Tibial nerve (tissue), 4 donors: ENCODE results near the gene BUB1B. TPM values are rescaled to one million over a fixed set of nuclear protein-coding genes. Genes with fewer than 3 reads are reported as not detected.

Source experiments
- DNase-seq, 2 donors: peaks; one replicate each; pipeline ENCODE4 v3.0.0-alpha.2; 2019; ENCODE audit warnings: low spot score in 2 of 2
- H3K27ac ChIP-seq, 4 donors: fragments of 200-600 bp; sonication (generic) in 3 of 4; one replicate each; pipeline ENCODE4 v1.5.1; 2017 to 2019; ENCODE audit warnings: mild to moderate bottlenecking in 1 of 4
- H3K27me3 ChIP-seq, 2 donors: fragments of 200-600 bp; sonication (generic) in 1 of 2; one replicate each; pipeline versions ENCODE4 v1.5.1 to v1.6.0; 2017 to 2019
- H3K36me3 ChIP-seq, 3 donors: fragments of 200-600 bp; sonication (generic); one replicate each; pipeline ENCODE4 v1.5.1; 2018 to 2019
- H3K4me1 ChIP-seq, 4 donors: fragments of 200-600 bp; sonication (generic) in 3 of 4; one replicate each; pipeline ENCODE4 v1.5.1; 2017 to 2019
- H3K4me3 ChIP-seq, 4 donors: fragments of 200-600 bp; sonication (generic) in 3 of 4; one replicate each; pipeline ENCODE4 v1.5.1; 2017 to 2019; ENCODE audit warnings: mild to moderate bottlenecking in 1 of 4, moderate library complexity in 1 of 4
- H3K9me3 ChIP-seq, 4 donors: fragments of 200-600 bp; sonication (generic) in 3 of 4; one replicate each; pipeline ENCODE4 v1.5.1; 2017 to 2019
- CTCF ChIP-seq, 5 experiments: fragments of 200-600 bp in 3 of 5; fragments of 450-650 bp in 2 of 5; sonication (generic) in 3 of 5; IDR thresholded peaks; one replicate each; pipeline ENCODE4 v1.5.1; 2016 to 2019; ENCODE audit warnings: antibody characterized with exemption in 5 of 5, mild to moderate bottlenecking in 3 of 5, moderate library complexity in 2 of 5
- EP300 ChIP-seq, 2 donors: sonication (generic); formaldehyde crosslinking; IDR thresholded peaks; one replicate each; pipeline ENCODE4 v1.6.1; 2017; ENCODE audit warnings: antibody characterized with exemption in 2 of 2, mild to moderate bottlenecking in 1 of 2
- POLR2A ChIP-seq, 2 donors: fragments of 450-650 bp; IDR thresholded peaks; one replicate each; pipeline ENCODE4 v1.6.1; 2017; ENCODE audit warnings: antibody characterized with exemption in 2 of 2, mild to moderate bottlenecking in 2 of 2, moderate library complexity in 2 of 2
- WGBS, 2 donors: methylation state at CpG; one replicate each; pipeline ENCODE4 v1.1.5; 2018; 5-methylcytosine and 5-hydroxymethylcytosine counted together
- total RNA-seq, 4 donors: library from RNA; depleted of rRNA; stranded (reverse); fragments of >200 nt; gene quantifications; one replicate each; pipeline ENCODE4 v1.1.0, GENCODE V29; 2016

BUB1B gene
- total RNA-seq, 4 donors from 2014 or later, result 0.22 to 6.9 (median 3.9) TPM; not detected in 1

GRCh38 chr15:40155270-40155910 is 5.5 kb upstream of the BUB1B start:
- H3K4me3 ChIP-seq, result no peak overlapping the region
- H3K4me1 ChIP-seq, result no peaks in the 10 kb centered on the region
- TF ChIP-seq POLR2A (IDR thresholded peaks at IDR 0.05) (no peak), EP300 (IDR thresholded peaks at IDR 0.05) (no peak), CTCF (IDR thresholded peaks at IDR 0.05) (no peak)
- no peak overlapping the region for H3K27ac ChIP-seq
- no peak for DNase-seq
- H3K9me3 ChIP-seq, result no peaks in the 10 kb centered on the region
- H3K36me3 ChIP-seq, result no peaks in the 10 kb centered on the region
- WGBS, 2 donors, result 47% methylated on average over 5 of the region's 5 CpGs
- H3K27me3 ChIP-seq, result no peaks in the 10 kb centered on the region

GRCh38 chr15:40157778-40158447 is 3.0 kb upstream of the BUB1B start:
- 80 to 83% methylated on average over 7 of the region's 7 CpGs for WGBS, 2 donors
- no peaks in the 10 kb centered on the region for H3K36me3 ChIP-seq
- no peak overlapping the region for H3K27ac ChIP-seq
- H3K27me3 ChIP-seq, result no peaks in the 10 kb centered on the region
- TF ChIP-seq EP300 (IDR thresholded peaks at IDR 0.05), result no peak
- no peak for TF ChIP-seq POLR2A (IDR thresholded peaks at IDR 0.05)
- TF ChIP-seq CTCF (IDR thresholded peaks at IDR 0.05), result no peak
- H3K9me3 ChIP-seq, result no peaks in the 10 kb centered on the region
- H3K4me1 ChIP-seq, result peaks cover 0 to 8% (median 4%) of the 10 kb centered on the region in 4 donors
- no peak for DNase-seq
- H3K4me3 ChIP-seq, result no peak overlapping the region

- Histone ChIP-seq H3K4me1 (peaks cover 0 to 8% (median 4%) of the 10 kb centered on the region in 4 donors), H3K4me3 (no peak overlapping the region), H3K27ac (no peak overlapping the region), H3K27me3 (no peaks in the 10 kb centered on the region), H3K36me3 (no peaks in the 10 kb centered on the region), H3K9me3 (no peaks in the 10 kb centered on the region)
- DNase-seq, result no peak
- WGBS, 2 donors, result 89 to 90% methylated on average over 3 of the region's 3 CpGs
- TF ChIP-seq CTCF (IDR thresholded peaks at IDR 0.05), result no peak
- no peak for TF ChIP-seq POLR2A (IDR thresholded peaks at IDR 0.05)
- TF ChIP-seq EP300 (IDR thresholded peaks at IDR 0.05), result no peak
Measured at GRCh38 chr15:40160021-40160420, 848 bp upstream of the BUB1B start.

GRCh38 chr15:40161693-40162391 is 973 bp downstream of the BUB1B start:
- Histone ChIP-seq H3K4me3 (no peak overlapping the region), H3K27me3 (no peaks in the 10 kb centered on the region), H3K9me3 (no peaks in the 10 kb centered on the region), H3K36me3 (no peaks in the 10 kb centered on the region), H3K27ac (no peak overlapping the region), H3K4me1 (peaks cover 0 to 8% (median 4%) of the 10 kb centered on the region in 4 donors)
- DNase-seq, result no peak
- TF ChIP-seq EP300 (IDR thresholded peaks at IDR 0.05), result no peak
- TF ChIP-seq POLR2A (IDR thresholded peaks at IDR 0.05), result no peak
- TF ChIP-seq CTCF (IDR thresholded peaks at IDR 0.05), result no peak
- WGBS, 2 donors, result 15 to 18% methylated on average over 2 of the region's 2 CpGs

GRCh38 chr15:40162552-40162951 is 1.7 kb downstream of the BUB1B start:
- Histone ChIP-seq H3K36me3 (no peaks in the 10 kb centered on the region), H3K27me3 (no peaks in the 10 kb centered on the region), H3K4me3 (no peak overlapping the region), H3K27ac (no peak overlapping the region), H3K9me3 (no peaks in the 10 kb centered on the region), H3K4me1 (peaks cover 0 to 8% (median 4%) of the 10 kb centered on the region in 4 donors)
- WGBS, 2 donors, result 83 to 91% methylated on average over 2 of the region's 2 CpGs
- DNase-seq, result no peak
- TF ChIP-seq EP300 (IDR thresholded peaks at IDR 0.05) (no peak), POLR2A (IDR thresholded peaks at IDR 0.05) (no peak), CTCF (IDR thresholded peaks at IDR 0.05) (no peak)
